GM23338 (cell line): ENCODE data around the gene POLR2H.

Source experiments
- CREB1 ChIP-seq: fragments of 250-450 bp; sonication (Bioruptor Pico); IDR thresholded peaks from 2 replicates; pipeline ENCODE4 v1.5.0; 2020; ENCODE audit warnings: low read depth, mild to moderate bottlenecking, moderate library complexity
- EZH2 ChIP-seq: fragments of 200-600 bp; sonication (generic); IDR thresholded peaks from one replicate; pipeline ENCODE4 v1.8.0; 2017; ENCODE audit warnings: antibody characterized with exemption, mild to moderate bottlenecking, low read depth; ENCODE audit not compliant: unreplicated experiment
- EZH2phosphoT487 ChIP-seq: fragments of 200-600 bp; sonication (generic); IDR thresholded peaks from one replicate; pipeline ENCODE4 v1.8.1; 2018; ENCODE audit warnings: antibody characterized with exemption; ENCODE audit not compliant: unreplicated experiment
- JUNB ChIP-seq: IDR thresholded peaks from one replicate; pipeline ENCODE4 v1.6.1; 2016; ENCODE audit warnings: antibody characterized with exemption; ENCODE audit not compliant: unreplicated experiment
- NANOG ChIP-seq: IDR thresholded peaks from 2 replicates; pipeline ENCODE4 v1.6.1; 2016; ENCODE audit warnings: antibody characterized with exemption, borderline replicate concordance
- POLR2AphosphoS5 ChIP-seq: IDR thresholded peaks from 2 replicates; pipeline ENCODE4 v1.6.1; 2016; ENCODE audit warnings: antibody characterized with exemption, low read depth
- STAT1 ChIP-seq: IDR thresholded peaks from one replicate; pipeline ENCODE4 v1.6.1; 2016; ENCODE audit warnings: antibody characterized with exemption; ENCODE audit not compliant: unreplicated experiment
- ZNF114 ChIP-seq: fragments of 250-450 bp; sonication (Bioruptor Pico); IDR thresholded peaks from 2 replicates; pipeline ENCODE4 v1.5.0; 2020; ENCODE audit warnings: mild to moderate bottlenecking, moderate library complexity
- ZNF331 ChIP-seq: fragments of 250-450 bp; sonication (Bioruptor Pico); IDR thresholded peaks from 2 replicates; pipeline ENCODE4 v1.5.0; 2020; ENCODE audit warnings: low read depth, mild to moderate bottlenecking, moderate library complexity
- TF ChIP-seq, protein P1 (sequence below), 2 experiments: fragments of 200-600 bp in 1 of 2; sonication (generic) in 1 of 2; conservative IDR thresholded peaks; 2 replicates each; pipeline versions ENCODE4 v1.5.1 to v1.6.1; 2016 to 2017; ENCODE audit warnings: antibody characterized with exemption in 2 of 2, low read depth in 2 of 2, mild to moderate bottlenecking in 2 of 2, moderate library complexity in 1 of 2
- TF ChIP-seq, protein P2 (sequence below): fragments of 250-450 bp; sonication (Bioruptor Pico); IDR thresholded peaks from 2 replicates; pipeline ENCODE4 v1.5.0; 2020; ENCODE audit warnings: mild to moderate bottlenecking, moderate library complexity
- TF ChIP-seq, protein P3 (sequence below): IDR thresholded peaks from one replicate; pipeline ENCODE4 v1.6.1; 2018; ENCODE audit warnings: antibody characterized with exemption; ENCODE audit not compliant: unreplicated experiment

DNA sequence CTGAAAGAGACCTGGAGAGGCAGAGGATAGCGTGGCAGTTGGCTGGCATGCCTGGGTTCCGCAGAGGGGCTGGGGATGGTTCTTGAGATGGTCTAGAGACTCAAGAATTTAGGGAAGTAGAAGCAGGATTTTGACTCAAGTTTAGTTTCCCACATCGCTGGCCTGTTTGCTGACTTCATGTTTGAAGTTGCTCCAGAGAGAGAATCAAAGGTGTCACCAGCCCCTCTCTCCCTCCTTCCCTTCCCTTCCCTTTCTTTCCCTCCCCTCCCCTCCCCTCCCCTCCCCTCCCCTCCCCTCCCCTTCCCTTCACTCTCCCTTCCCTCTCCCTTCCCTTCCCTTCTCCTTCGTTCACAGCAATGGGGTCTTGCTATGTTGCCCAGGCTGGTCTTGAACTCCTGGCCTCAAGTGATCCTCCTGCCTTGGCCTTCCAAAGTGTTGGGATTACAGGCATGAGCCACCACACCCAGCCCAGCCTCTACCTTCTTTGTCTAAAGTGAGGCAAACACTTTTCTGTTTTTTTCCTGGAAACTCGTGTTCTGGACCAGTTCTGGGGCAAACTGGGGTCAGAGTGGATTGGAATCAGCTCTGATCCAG lies 28.5 kb downstream of the POLR2H start:
- TF ChIP-seq POLR2AphosphoS5 (no peak), EZH2 (no peak), JUNB (no peak), NANOG (no peak), EZH2phosphoT487 (no peak), ZNF331 (CRISPR knock-in tag) (no peak), CREB1 (CRISPR knock-in tag) (no peak), STAT1 (no peak), ZNF114 (CRISPR knock-in tag) (no peak)
- TF ChIP-seq, protein P1, sequence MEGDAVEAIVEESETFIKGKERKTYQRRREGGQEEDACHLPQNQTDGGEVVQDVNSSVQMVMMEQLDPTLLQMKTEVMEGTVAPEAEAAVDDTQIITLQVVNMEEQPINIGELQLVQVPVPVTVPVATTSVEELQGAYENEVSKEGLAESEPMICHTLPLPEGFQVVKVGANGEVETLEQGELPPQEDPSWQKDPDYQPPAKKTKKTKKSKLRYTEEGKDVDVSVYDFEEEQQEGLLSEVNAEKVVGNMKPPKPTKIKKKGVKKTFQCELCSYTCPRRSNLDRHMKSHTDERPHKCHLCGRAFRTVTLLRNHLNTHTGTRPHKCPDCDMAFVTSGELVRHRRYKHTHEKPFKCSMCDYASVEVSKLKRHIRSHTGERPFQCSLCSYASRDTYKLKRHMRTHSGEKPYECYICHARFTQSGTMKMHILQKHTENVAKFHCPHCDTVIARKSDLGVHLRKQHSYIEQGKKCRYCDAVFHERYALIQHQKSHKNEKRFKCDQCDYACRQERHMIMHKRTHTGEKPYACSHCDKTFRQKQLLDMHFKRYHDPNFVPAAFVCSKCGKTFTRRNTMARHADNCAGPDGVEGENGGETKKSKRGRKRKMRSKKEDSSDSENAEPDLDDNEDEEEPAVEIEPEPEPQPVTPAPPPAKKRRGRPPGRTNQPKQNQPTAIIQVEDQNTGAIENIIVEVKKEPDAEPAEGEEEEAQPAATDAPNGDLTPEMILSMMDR (conservative IDR thresholded peaks at IDR 0.05; ENCODE audit: low read depth in 2 of 2), result no peak
- TF ChIP-seq, protein P2, sequence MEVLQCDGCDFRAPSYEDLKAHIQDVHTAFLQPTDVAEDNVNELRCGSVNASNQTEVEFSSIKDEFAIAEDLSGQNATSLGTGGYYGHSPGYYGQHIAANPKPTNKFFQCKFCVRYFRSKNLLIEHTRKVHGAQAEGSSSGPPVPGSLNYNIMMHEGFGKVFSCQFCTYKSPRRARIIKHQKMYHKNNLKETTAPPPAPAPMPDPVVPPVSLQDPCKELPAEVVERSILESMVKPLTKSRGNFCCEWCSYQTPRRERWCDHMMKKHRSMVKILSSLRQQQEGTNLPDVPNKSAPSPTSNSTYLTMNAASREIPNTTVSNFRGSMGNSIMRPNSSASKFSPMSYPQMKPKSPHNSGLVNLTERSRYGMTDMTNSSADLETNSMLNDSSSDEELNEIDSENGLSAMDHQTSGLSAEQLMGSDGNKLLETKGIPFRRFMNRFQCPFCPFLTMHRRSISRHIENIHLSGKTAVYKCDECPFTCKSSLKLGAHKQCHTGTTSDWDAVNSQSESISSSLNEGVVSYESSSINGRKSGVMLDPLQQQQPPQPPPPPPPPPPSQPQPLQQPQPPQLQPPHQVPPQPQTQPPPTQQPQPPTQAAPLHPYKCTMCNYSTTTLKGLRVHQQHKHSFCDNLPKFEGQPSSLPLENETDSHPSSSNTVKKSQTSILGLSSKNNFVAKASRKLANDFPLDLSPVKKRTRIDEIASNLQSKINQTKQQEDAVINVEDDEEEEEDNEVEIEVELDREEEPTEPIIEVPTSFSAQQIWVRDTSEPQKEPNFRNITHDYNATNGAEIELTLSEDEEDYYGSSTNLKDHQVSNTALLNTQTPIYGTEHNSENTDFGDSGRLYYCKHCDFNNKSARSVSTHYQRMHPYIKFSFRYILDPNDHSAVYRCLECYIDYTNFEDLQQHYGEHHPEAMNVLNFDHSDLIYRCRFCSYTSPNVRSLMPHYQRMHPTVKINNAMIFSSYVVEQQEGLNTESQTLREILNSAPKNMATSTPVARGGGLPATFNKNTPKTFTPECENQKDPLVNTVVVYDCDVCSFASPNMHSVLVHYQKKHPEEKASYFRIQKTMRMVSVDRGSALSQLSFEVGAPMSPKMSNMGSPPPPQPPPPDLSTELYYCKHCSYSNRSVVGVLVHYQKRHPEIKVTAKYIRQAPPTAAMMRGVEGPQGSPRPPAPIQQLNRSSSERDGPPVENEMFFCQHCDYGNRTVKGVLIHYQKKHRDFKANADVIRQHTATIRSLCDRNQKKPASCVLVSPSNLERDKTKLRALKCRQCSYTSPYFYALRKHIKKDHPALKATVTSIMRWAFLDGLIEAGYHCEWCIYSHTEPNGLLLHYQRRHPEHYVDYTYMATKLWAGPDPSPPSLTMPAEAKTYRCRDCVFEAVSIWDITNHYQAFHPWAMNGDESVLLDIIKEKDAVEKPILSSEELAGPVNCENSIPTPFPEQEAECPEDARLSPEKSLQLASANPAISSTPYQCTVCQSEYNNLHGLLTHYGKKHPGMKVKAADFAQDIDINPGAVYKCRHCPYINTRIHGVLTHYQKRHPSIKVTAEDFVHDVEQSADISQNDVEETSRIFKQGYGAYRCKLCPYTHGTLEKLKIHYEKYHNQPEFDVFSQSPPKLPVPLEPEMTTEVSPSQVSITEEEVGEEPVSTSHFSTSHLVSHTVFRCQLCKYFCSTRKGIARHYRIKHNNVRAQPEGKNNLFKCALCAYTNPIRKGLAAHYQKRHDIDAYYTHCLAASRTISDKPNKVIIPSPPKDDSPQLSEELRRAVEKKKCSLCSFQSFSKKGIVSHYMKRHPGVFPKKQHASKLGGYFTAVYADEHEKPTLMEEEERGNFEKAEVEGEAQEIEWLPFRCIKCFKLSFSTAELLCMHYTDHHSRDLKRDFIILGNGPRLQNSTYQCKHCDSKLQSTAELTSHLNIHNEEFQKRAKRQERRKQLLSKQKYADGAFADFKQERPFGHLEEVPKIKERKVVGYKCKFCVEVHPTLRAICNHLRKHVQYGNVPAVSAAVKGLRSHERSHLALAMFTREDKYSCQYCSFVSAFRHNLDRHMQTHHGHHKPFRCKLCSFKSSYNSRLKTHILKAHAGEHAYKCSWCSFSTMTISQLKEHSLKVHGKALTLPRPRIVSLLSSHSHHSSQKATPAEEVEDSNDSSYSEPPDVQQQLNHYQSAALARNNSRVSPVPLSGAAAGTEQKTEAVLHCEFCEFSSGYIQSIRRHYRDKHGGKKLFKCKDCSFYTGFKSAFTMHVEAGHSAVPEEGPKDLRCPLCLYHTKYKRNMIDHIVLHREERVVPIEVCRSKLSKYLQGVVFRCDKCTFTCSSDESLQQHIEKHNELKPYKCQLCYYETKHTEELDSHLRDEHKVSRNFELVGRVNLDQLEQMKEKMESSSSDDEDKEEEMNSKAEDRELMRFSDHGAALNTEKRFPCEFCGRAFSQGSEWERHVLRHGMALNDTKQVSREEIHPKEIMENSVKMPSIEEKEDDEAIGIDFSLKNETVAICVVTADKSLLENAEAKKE (CRISPR knock-in tag), result no peak
- TF ChIP-seq, protein P3, sequence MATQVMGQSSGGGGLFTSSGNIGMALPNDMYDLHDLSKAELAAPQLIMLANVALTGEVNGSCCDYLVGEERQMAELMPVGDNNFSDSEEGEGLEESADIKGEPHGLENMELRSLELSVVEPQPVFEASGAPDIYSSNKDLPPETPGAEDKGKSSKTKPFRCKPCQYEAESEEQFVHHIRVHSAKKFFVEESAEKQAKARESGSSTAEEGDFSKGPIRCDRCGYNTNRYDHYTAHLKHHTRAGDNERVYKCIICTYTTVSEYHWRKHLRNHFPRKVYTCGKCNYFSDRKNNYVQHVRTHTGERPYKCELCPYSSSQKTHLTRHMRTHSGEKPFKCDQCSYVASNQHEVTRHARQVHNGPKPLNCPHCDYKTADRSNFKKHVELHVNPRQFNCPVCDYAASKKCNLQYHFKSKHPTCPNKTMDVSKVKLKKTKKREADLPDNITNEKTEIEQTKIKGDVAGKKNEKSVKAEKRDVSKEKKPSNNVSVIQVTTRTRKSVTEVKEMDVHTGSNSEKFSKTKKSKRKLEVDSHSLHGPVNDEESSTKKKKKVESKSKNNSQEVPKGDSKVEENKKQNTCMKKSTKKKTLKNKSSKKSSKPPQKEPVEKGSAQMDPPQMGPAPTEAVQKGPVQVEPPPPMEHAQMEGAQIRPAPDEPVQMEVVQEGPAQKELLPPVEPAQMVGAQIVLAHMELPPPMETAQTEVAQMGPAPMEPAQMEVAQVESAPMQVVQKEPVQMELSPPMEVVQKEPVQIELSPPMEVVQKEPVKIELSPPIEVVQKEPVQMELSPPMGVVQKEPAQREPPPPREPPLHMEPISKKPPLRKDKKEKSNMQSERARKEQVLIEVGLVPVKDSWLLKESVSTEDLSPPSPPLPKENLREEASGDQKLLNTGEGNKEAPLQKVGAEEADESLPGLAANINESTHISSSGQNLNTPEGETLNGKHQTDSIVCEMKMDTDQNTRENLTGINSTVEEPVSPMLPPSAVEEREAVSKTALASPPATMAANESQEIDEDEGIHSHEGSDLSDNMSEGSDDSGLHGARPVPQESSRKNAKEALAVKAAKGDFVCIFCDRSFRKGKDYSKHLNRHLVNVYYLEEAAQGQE, result no peak
